Measurements from ENCODE around the gene TTLL10. TPM values are rescaled to one million over a fixed set of nuclear protein-coding genes. Genes with fewer than 3 reads are reported as not detected.

The TTLL10 gene
- total RNA-seq, 1 experiment from 2014 or later = 4.0 TPM

DNA sequence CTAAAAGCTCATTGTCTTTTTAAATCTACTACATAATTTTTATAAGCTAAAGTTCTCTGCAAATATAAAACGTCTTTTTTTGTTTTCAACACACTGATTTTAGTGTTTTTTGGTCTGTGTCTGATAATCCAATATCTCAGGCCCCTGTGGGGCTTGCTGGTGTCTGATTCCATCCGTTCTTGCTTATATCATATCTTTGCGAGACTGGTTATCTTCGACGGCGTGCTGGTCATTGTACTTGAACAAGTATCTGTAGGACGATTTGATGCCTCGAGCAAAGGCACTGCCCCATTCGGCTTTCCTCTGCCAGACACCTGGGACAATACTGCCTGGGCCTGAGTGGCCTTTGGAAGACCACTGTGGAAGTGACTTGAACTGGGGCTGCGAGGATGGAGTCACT lies 18.4 kb upstream of the TTLL10 start:
- H3K4me1 ChIP-seq (replicated peaks; ENCODE audit: insufficient read depth) = peaks cover 12% of the 10 kb centered on the region
- H3K36me3 ChIP-seq (ENCODE audit: low read depth) = no peaks in the 10 kb centered on the region
- no peak overlapping the region for H3K27ac ChIP-seq
- peaks cover 38% of the 10 kb centered on the region; the same call in 1 of the 2 replicates for H3F3A ChIP-seq (ENCODE audit: insufficient read depth, low read depth)
- intact Hi-C loops (cut with micrococcal nuclease; ENCODE audit: unreplicated experiment) = no loop called here
- no peak for TF ChIP-seq EZH2 (IDR thresholded peaks at IDR 0.05; ENCODE audit: low read depth)
- TF ChIP-seq, protein P1, sequence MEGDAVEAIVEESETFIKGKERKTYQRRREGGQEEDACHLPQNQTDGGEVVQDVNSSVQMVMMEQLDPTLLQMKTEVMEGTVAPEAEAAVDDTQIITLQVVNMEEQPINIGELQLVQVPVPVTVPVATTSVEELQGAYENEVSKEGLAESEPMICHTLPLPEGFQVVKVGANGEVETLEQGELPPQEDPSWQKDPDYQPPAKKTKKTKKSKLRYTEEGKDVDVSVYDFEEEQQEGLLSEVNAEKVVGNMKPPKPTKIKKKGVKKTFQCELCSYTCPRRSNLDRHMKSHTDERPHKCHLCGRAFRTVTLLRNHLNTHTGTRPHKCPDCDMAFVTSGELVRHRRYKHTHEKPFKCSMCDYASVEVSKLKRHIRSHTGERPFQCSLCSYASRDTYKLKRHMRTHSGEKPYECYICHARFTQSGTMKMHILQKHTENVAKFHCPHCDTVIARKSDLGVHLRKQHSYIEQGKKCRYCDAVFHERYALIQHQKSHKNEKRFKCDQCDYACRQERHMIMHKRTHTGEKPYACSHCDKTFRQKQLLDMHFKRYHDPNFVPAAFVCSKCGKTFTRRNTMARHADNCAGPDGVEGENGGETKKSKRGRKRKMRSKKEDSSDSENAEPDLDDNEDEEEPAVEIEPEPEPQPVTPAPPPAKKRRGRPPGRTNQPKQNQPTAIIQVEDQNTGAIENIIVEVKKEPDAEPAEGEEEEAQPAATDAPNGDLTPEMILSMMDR (conservative IDR thresholded peaks at IDR 0.05) = no peak
- no peaks in the 10 kb centered on the region for H3K79me2 ChIP-seq (ENCODE audit: low read depth)
- DNase-seq = no peak
- ChIA-PET POLR2A (ENCODE audit: unreplicated experiment) (interaction anchor here (0.6 kb wide), 1 partner anchor 118 kb away, joined by 19 read pairs; the partner anchor contains the start of gene UBE2J2), CTCF (no interaction called here)
- no peaks in the 10 kb centered on the region for H3K27me3 ChIP-seq (ENCODE audit: insufficient read depth, low read depth)
- no peaks in the 10 kb centered on the region for H3K9me3 ChIP-seq (ENCODE audit: insufficient read depth, low read depth)
- no peak overlapping the region for H2AFZ ChIP-seq
- BruUV-seq (replicated peaks) = no TSS peak
- no peak overlapping the region for H3K4me2 ChIP-seq
- no peaks in the 10 kb centered on the region for H3K9me2 ChIP-seq (ENCODE audit: insufficient read depth)
- no peak overlapping the region for H3K4me3 ChIP-seq
- no peaks in the 10 kb centered on the region for H4K20me1 ChIP-seq (ENCODE audit: insufficient read depth)

DNA sequence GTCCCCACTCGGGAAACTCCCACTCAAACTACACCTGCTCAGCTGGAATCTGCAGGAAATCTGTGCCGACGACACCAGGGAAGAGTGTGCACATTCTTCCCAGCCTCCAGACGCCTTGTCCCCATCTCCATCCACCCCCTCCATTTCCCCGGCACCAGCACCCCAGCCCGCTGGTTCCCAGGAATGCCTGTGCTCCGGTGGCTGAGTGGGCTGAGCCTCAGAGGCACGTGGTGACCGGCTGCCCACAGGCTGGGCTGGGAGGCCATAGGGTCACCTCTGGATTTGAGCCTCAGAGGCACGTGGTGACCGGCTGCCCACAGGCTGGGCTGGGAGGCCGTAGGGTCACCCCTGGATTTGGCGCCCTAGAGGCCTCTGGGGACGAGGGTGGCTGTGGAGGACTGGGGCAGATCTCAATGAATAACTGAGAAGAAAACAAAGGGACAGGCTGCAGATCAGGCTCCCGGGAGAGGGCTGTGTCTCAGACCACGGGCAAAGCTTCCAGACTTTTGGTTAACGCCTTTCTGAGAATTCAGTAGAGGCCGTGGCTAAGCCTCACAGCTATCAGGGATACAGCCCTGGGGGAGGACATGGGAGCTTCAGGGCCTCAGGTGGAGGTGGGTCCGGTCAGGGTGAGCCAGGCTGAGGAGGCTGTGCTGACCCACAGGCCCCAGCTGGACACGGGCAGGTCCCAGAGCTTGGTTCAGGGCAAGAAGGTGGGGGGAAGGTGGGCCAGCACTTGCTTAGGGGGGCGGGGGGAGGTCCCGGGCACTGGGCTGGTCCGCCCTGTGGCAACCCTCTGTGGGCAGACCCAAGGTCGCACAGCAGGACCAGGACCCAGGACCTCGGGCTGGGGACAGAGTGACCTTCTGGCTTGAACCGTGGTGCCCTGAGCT lies 17.3 kb upstream of the TTLL10 start:
- Histone ChIP-seq H3K4me3 (no peak overlapping the region), H4K20me1 (ENCODE audit: insufficient read depth) (no peaks in the 10 kb centered on the region), H3K4me1 (replicated peaks; ENCODE audit: insufficient read depth) (peaks cover 10% of the 10 kb centered on the region), H2AFZ (no peak overlapping the region), H3K27ac (no peak overlapping the region), H3K27me3 (ENCODE audit: insufficient read depth, low read depth) (no peaks in the 10 kb centered on the region), H3K9me3 (ENCODE audit: insufficient read depth, low read depth) (no peaks in the 10 kb centered on the region), H3F3A (ENCODE audit: insufficient read depth, low read depth) (peaks cover 38% of the 10 kb centered on the region; the same call in 1 of the 2 replicates), H3K9me2 (ENCODE audit: insufficient read depth) (no peaks in the 10 kb centered on the region), H3K79me2 (ENCODE audit: low read depth) (no peaks in the 10 kb centered on the region), H3K4me2 (no peak overlapping the region), H3K36me3 (ENCODE audit: low read depth) (no peaks in the 10 kb centered on the region)
- TF ChIP-seq EZH2 (IDR thresholded peaks at IDR 0.05; ENCODE audit: low read depth) = no peak
- TF ChIP-seq, protein P1 (conservative IDR thresholded peaks at IDR 0.05) = no peak
- BruUV-seq (replicated peaks) = TSS peak; percentile 10
- intact Hi-C loops (cut with micrococcal nuclease; ENCODE audit: unreplicated experiment) = no loop called here
- no peak for DNase-seq
- POLR2A ChIA-PET (ENCODE audit: unreplicated experiment) = interaction anchor here (0.6 to 0.7 kb wide), 2 partner anchors 10 to 128 kb away, joined by 3 read pairs; no protein-coding TSS in a partner anchor
- CTCF ChIA-PET = no interaction called here

DNA sequence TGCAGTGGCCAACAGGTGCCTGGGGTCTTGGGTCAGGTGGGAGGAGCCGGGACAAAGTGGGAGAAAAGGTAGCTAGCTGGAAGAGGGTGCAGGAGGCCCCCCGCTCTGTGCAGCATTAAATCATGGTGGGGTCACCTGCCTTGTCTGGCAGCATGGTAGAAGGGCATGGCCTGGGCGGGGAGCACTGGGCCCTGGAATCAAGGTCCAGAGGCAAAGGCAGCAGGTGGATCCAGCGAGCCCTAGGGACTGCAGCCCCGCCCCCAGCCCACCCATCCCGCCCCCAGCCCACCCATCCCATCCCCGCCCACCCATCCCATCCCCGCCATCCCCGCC lies 16.7 kb upstream of the TTLL10 start:
- no peaks in the 10 kb centered on the region for H3K27me3 ChIP-seq (ENCODE audit: insufficient read depth, low read depth)
- intact Hi-C loops (cut with micrococcal nuclease; ENCODE audit: unreplicated experiment) = no loop called here
- no peaks in the 10 kb centered on the region for H3K9me2 ChIP-seq (ENCODE audit: insufficient read depth)
- CTCF ChIA-PET = no interaction called here
- H4K20me1 ChIP-seq (ENCODE audit: insufficient read depth) = no peaks in the 10 kb centered on the region
- H3K4me3 ChIP-seq = no peak overlapping the region
- H3F3A ChIP-seq (ENCODE audit: insufficient read depth, low read depth) = peaks cover 35% of the 10 kb centered on the region; the same call in 1 of the 2 replicates
- no peaks in the 10 kb centered on the region for H3K9me3 ChIP-seq (ENCODE audit: insufficient read depth, low read depth)
- BruUV-seq (replicated peaks) = no TSS peak
- POLR2A ChIA-PET (ENCODE audit: unreplicated experiment) = interaction anchor here (0.6 to 0.7 kb wide), 3 partner anchors 9 to 129 kb away, joined by 3 to 7 read pairs (median 3); no protein-coding TSS in a partner anchor
- no peaks in the 10 kb centered on the region for H3K36me3 ChIP-seq (ENCODE audit: low read depth)
- TF ChIP-seq EZH2 (IDR thresholded peaks at IDR 0.05; ENCODE audit: low read depth) = no peak
- TF ChIP-seq, protein P1 (conservative IDR thresholded peaks at IDR 0.05) = no peak
- DNase-seq = no peak
- H3K4me1 ChIP-seq (replicated peaks; ENCODE audit: insufficient read depth) = peaks cover 11% of the 10 kb centered on the region
- H3K79me2 ChIP-seq (ENCODE audit: low read depth) = no peaks in the 10 kb centered on the region
- no peak overlapping the region for H3K4me2 ChIP-seq
- no peak overlapping the region for H2AFZ ChIP-seq
- no peak overlapping the region for H3K27ac ChIP-seq

Measured in PC-9 (cell line).